ENCODE data around the gene CTRB1.
"Not testable (repeated sequence)": the region's sequence is repeated elsewhere in the genome, so short reads cannot be mapped to it uniquely, and the experiment has no call there.

CTRB1 gene

DNA sequence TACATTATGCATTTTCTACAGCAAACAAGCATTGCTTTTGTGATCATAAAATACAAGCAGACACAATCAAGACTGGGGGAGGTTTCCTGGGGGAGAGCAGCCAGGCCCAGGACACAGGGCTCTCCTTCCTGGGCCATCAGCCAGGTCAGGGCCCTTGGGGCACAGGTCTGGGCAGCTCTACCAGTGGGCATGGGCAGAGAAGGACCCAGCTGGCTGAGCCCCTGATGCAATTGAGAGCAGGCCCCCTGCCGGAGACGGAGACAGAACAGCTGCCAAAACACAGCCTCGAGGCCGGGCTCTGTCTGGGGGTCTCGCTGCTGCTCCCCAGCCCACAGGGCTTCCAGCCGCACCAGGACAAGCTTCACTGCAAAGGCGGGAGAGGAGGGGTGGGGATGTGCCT lies 21.8 kb downstream of the CTRB1 start:
- DNase-seq (ENCODE audit: low spot score), result not testable (repeated sequence)

DNA sequence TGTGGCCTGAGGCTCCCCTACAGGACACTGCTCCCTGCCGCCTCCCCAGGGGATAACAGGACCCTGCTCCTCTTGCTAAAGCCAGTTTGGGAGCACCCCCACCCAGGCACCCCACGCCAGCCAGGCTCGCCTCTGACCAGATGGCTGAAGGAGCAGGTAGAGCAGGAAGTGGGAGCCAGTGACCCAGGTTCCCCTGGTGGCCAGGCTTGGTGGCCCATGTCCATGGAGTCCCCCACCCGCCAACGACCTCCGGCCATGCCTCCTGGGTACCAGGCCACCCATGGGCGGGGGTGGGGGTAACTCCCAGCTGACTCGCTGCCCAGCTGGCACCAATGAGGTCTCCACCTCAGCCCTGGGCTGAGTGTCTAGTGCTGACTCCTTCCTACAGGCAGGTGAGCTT lies 22.6 kb downstream of the CTRB1 start:
- DNase-seq (ENCODE audit: low spot score), result no peak

GRCh38 chr16:75241955-75242354 lies 23.2 kb downstream of the CTRB1 start:
- no peak for DNase-seq (ENCODE audit: low spot score)

GRCh38 chr16:75242436-75243078 lies 23.8 kb downstream of the CTRB1 start:
- DNase-seq (ENCODE audit: low spot score), result not testable (repeated sequence)

DNA sequence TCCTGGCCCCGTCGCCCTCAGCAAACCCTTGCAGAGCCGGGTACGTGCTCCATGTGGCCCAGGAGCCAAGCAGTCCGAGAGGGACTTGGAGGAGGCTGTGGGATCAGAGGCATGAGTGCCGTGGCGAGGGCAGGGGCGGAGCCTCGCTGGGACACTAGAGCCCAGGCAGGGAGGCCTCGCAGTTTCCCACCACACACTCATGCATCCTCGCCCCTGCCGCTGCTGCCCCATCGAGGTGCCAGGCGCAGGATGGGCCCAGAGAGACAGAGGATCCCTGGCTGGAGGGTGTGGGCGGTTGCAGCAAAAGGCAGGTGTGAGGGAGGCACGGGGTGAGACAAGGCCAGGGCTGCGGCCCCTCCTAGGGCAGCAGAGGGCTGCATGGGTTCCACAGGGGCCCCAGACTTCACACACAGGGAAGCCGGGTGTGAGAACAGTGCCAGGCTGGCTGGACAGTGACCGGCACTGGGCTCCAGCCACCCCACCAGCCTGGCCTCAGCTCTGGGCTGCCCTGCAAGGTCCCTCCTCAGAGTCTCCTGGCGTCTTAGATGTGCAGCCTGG lies 25.0 kb downstream of the CTRB1 start:
- no peak for DNase-seq (ENCODE audit: low spot score)

DNA sequence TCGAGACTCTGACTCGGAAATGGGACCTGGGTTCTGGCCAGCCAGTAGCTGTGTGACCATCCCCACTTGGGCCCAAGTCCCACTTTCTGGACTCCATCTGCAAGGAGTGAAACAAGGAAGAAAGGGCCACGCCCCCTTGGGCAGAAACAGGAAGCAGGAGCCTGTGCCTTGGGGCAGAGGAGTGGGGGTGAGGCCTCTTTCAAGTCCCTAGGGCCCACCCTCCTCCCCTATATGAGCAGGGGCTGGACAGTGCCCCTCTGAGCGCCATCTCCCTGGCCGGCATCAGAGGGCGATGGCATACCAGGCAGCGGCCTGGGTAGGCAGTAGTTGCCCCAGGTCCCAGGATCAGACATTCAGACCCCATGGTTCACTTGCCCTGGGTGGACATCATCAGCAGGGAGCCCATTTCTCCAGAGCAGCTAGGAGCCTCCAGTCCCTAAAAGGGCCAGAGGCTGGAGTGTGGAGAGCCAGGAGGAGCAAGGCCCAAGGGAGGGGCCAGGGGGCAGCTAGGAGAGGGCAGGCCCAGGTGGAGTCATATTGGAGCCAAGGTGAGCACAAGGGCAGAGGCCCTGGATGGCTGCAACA lies 25.5 kb downstream of the CTRB1 start:
- DNase-seq (ENCODE audit: low spot score), result no peak

- DNase-seq (ENCODE audit: low spot score), result no peak
Observed at GRCh38 chr16:75244844-75245758, 26.3 kb downstream of the CTRB1 start.

DNA sequence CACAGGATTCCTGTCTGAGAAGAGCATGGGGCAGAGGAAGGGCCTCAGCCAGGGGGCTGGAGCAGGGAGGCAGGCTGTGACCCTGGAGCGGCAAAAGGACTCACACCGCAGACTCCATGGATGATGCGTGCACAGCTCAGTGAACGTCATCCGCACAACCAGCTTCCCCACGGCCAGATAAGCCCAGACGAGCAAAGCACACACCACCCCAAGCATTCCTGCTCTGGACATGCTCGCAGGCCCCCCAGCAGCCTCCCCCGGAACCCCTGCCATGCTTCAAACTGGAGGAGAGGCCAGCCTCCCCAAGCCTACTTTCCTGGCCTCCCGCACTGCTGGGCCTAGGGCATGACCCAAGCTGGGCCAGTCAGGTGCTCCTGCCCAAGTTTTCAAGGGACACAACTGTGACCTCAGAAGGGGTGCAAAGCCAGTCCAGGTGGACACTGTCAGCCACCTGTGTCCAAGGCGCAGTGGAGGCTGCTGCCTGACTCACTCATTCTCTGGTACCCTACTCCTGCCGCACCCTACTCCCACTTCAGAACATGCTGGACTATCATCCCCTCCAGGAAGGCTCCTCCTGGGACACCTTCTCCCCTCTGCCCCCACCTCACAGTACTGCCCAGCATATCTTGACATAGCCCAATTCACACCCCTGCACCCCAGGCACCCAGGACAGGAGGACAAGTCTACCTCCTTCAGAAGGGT lies 27.9 kb downstream of the CTRB1 start:
- DNase-seq (ENCODE audit: low spot score), result no peak

DNA sequence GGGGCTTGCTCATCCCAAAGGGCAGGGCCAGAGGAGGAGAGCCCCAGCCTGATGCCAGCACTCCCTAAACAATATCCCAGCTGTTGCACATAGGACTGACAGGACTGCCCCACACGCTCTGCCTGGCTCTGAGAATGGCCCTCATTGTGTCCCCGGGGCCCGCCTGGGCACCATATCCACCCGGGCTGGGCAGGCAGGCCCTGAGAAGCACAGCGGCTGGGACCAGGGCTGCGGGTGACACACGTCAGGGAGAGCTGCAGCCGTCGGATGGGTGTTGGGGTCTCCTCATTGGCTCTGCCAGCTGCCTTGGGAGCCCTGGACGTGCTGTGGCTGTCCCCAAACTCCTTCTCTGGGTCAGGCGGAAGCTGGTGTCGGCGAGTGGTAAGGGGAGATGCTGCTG lies 28.5 kb downstream of the CTRB1 start:
- DNase-seq (ENCODE audit: low spot score), result no peak

DNA sequence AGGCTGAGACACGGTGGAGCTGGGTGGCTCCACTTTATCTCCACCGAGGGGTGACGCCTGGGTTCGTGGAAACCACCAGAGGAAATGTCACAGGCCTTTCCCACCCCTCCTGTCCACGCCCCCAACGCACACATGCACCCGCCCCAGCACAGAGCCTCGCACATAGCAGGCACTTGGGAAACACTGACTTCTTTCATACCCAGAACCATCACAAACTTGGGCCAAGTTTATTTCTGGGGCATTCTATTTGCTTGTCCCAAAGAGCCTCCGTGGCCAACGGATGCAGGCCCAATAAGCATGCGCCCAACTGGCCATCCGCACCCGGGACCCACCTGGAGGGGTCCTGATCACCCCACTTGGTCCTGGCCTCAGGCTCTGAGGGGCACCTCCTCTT lies 29.4 kb downstream of the CTRB1 start:
- no peak for DNase-seq (ENCODE audit: low spot score)

GRCh38 chr16:75248536-75249380 lies 30.0 kb downstream of the CTRB1 start:
- no peak for DNase-seq (ENCODE audit: low spot score)

DNA sequence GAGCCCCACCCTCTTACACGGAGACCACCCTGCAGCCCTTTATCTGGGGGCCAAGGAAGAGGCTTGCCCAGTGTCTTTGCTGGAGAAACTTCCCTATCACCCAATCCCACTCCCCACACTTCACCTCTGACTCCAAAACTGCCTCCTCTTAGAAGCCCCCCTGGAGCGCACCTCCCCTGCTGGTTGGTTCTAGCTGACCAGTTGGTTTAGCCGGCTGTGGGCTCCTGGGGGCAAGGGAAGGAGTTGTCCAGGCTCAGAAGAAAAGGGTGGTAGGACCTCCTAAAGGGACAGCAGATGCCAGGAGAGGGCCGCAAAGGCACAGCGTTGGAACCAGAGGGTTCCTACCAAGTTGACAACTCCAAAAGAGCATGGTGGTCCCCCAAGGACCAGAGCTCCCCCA lies 30.7 kb downstream of the CTRB1 start:
- no peak for DNase-seq (ENCODE audit: low spot score)

DNA sequence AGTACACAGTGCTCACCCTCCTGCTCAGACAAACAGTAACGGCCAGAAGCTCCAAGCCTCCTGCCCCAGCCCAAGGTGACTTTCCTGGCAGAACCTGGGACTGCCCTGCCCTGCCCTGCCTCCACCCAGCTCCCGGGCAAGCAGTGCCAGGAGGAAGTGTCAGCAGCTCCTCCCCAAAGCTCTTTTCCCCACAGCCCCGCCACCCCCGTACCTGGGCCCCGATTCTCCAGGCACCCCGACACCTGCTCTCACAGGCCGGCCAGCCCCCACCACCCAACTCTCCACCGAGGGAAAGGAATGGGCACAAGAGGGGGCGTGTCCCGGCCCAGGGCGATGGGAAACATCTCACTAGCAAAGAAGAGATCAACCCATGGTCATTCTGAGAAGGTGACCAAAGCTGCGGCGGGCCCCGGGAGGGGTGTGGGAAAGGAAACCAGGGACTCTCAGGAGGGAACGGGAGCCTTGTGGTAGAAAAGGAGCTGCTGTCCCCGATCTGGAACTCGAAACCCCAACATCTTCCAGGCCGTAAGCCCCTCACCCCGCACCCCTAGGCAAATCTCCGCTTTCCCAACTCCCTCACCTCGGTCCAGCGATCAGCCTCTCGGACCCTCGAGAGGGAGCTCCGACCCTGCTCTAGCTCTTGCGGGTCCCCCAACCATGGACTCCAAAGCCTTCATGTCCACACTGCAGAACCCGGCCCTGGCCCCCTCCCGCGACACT lies 31.5 kb downstream of the CTRB1 start:
- no peak for DNase-seq (ENCODE audit: low spot score)

- DNase-seq (ENCODE audit: low spot score), result no peak
Observed at GRCh38 chr16:75250809-75251279, 32.1 kb downstream of the CTRB1 start.

GRCh38 chr16:75251280-75252048 lies 32.7 kb downstream of the CTRB1 start, which contains the start of gene BCAR1:
Gene BCAR1, minus strand, starts transcription at chr16:75251624. Its CDS starts 142 bp downstream, at chr16:75251482.
- DNase-seq (ENCODE audit: low spot score), result peak; percentile 91

DNA sequence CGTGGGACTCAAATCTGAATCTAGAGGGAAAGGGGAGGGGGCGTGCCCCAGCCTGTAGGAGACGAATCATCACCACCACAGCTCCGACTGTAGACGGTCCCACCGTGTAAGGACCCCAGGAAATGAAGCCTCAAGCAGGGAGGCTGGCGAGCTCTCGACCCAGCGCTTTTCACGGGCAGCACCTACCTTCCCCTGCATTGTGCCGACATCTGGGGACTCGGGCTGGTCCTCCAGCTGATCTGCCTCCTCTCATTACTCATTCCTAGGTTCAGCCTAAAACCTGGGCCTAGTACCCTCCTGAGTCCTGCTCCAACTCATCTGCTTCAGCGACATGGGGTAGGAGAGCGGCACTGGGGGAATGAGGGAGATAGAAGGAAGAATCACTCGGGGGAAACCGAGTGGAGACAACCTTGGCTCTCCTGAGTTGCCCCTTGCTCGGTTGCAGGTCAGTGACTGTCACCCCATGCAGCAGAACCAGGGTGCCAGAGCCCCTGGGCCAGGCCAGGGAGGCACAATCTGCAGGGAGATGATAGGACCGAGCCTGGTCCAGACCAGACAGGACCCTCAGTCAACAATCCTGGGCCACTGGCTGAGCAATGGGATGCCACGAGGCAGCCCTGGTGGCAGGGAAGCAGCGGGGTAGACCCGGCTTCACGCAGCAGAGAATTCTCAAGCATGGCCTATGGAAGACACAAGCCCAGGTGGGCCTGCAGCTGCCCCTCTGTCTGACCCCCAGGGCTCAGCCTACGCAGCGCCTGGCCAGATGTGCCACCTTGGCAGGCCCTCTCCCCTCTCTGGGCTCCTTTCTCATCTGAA lies 33.5 kb downstream of the CTRB1 start:
- no peak for DNase-seq (ENCODE audit: low spot score)

DNA sequence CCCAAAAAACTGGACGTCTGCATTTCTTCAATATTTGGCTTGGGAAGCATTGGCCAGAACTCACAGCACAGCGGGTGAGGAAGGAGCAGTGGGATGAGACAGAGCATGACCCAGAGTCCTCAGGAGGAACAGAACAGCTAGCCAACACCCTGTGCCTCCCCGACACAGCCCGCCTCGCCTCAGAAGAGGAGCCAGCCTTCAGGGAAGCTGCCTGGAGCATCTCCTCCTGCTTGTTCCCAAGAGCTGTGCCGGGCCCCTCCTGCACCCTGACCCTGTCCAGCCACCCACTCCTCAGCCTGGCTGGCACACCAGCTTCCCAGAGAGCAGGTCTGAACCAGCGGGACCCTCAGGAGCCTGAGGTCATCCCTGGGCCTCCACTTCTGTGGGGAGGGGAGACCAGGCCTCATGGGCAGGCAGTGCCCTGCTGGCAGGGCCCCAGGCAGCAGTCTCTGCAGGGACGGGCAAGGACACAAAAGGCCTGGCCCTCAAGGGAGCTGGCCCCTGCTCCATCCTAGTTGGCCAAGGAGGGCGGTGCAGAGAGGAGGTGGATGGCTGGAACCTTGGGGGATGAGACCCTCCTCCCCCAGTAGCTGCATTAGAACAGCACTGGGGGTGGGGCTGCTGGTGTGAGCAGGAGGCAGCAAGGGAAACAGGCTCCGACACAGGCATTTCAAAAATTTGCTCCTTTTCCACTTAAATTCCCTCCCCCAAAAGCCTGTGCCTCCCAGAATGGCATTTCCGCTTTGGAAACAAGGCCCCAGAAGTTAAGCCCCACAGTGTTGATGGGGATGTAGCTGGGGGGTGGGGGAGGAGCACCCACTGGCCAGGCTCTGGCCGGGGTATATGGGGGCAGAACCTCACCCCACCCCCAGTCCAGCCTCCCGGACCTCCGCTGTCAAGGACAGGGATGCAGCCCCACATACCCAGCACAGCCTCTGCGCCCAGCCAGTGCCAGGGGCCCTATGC lies 34.4 kb downstream of the CTRB1 start:
- DNase-seq (ENCODE audit: low spot score), result no peak

Data from SK-N-DZ (cell line).